ENCODE results near the gene CUX1. TPM values are rescaled to one million over a fixed set of nuclear protein-coding genes. Genes with fewer than 3 reads are reported as not detected.

The CUX1 gene
- total RNA-seq, 4 donors from 2014 or later, result 93.8 to 156 (median 112) TPM

DNA sequence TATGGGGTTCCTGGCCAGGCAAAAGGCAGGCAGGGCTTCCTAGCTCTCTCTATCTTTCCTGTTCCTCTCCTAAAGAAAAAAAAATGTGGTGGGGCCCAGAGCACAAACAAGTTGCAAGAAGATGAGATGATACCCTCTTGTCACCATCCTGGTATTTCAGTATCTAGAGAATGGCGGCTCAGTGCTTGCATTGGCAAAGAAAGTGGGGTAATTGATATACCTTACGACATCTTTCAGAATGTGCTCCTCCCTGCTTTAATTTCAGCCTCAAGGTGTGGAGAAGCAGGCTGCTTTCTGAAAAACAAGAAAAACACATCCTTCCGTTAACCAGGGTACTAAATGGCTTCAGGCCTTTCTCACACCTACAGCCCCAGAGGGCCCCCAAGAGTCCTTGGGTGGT lies 34.5 kb upstream of the CUX1 start:
- intact Hi-C loops (cut with DNase I), result no loop called here
- 98 to 100% methylated on average over 3 of the region's 3 CpGs for WGBS, 2 donors
- TF ChIP-seq POLR2A (IDR thresholded peaks at IDR 0.05) (no peak), CTCF (IDR thresholded peaks at IDR 0.05) (no peak)

GRCh38 chr7:101783381-101784181 lies 33.8 kb upstream of the CUX1 start:
- Histone ChIP-seq H3K9me3 (no peaks in the 10 kb centered on the region), H3K4me1 (no peaks in the 10 kb centered on the region), H3K27me3 (no peaks in the 10 kb centered on the region), H3K36me3 (no peaks in the 10 kb centered on the region), H3K27ac (no peak overlapping the region), H3K4me3 (replicated peaks in 1 of 3) (no peak overlapping the region)
- intact Hi-C loops (cut with DNase I), result no loop called here
- no peak for TF ChIP-seq CTCF (IDR thresholded peaks at IDR 0.05)
- TF ChIP-seq POLR2A (IDR thresholded peaks at IDR 0.05), result no peak
- DNase-seq, result no peak
- 71 to 79% methylated on average over 10 of the region's 10 CpGs for WGBS, 2 donors

More for the DNA sequence above, 34.5 kb upstream of the CUX1 start:
- Histone ChIP-seq H3K4me1 (no peaks in the 10 kb centered on the region), H3K27me3 (no peaks in the 10 kb centered on the region), H3K36me3 (no peaks in the 10 kb centered on the region), H3K4me3 (replicated peaks in 1 of 3) (no peak overlapping the region), H3K27ac (no peak overlapping the region), H3K9me3 (no peaks in the 10 kb centered on the region)
- no peak for DNase-seq

GRCh38 chr7:101784292-101785127 lies 32.9 kb upstream of the CUX1 start:
- Histone ChIP-seq H3K27ac (no peak overlapping the region), H3K4me3 (replicated peaks in 1 of 3) (no peak overlapping the region), H3K9me3 (no peaks in the 10 kb centered on the region), H3K27me3 (no peaks in the 10 kb centered on the region), H3K4me1 (no peaks in the 10 kb centered on the region), H3K36me3 (no peaks in the 10 kb centered on the region)
- intact Hi-C loops (cut with DNase I), result no loop called here
- 63 to 68% methylated on average over 21 of the region's 21 CpGs for WGBS, 2 donors
- no peak for DNase-seq
- TF ChIP-seq CTCF (IDR thresholded peaks at IDR 0.05) (no peak), POLR2A (IDR thresholded peaks at IDR 0.05) (no peak)

GRCh38 chr7:101787864-101788263 lies 29.6 kb upstream of the CUX1 start:
- intact Hi-C loops (cut with DNase I), result no loop called here
- no peaks in the 10 kb centered on the region for H3K27me3 ChIP-seq
- 78 to 100% methylated on average over 1 of the region's 1 CpG for WGBS, 2 donors

More at GRCh38 chr7:101787864-101788263, 29.6 kb upstream of the CUX1 start:
- no peaks in the 10 kb centered on the region for H3K9me3 ChIP-seq
- no peak for DNase-seq
- H3K4me1 ChIP-seq, result no peaks in the 10 kb centered on the region
- TF ChIP-seq CTCF (IDR thresholded peaks at IDR 0.05), result no peak
- TF ChIP-seq POLR2A (IDR thresholded peaks at IDR 0.05), result no peak
- no peaks in the 10 kb centered on the region for H3K36me3 ChIP-seq
- no peak overlapping the region for H3K4me3 ChIP-seq (replicated peaks in 1 of 3)
- H3K27ac ChIP-seq, result no peak overlapping the region
